ENCODE measurements around the gene GCGR. TPM values are rescaled to one million over a fixed set of nuclear protein-coding genes. Genes with fewer than 3 reads are reported as not detected.

Gene GCGR
- total and polyA plus RNA-seq, 2 donors (not counting 1 experiment from before 2014, with no cell fraction given), result not detected

DNA sequence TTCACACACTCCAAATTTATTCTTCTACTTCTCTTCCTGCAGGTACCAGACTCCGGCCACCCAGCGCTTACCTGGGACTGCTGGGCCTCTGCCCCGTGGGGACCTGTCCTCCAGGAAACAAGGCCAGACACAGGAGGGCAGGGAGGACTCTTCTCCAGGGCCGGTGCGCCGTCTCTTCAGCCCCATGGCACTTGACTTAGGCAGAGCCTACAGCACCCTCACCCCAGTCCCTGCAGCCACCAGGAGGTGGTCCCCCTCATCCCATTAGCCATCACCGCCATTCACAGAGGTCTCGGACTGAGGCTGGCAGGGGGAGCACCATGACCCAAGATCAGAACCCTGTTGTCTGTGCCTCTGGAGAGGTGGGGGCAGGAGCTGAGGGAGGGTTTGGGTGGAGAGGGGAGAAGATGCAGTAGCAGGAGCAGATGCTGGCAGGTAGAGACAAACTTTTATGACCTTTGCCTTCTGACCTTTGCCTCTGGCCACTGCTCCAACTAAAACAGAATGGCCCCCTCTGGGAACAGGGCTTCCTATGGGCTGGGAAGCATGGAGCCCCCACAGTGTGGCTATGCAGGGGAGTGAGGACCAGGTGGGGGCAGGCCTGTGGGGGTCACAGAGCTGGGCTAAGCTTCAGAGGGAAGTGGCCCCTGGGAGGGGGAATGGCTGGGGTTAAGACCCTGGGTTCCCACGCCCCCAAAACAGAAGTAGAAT is 1.7 kb upstream of the GCGR start:
- Histone ChIP-seq H3K79me2 (ENCODE audit: control insufficient read depth, insufficient read depth, low read length) (no peaks in the 10 kb centered on the region), H3K36me3 (replicated peaks in 1 of 2; ENCODE audit: control extremely low read depth in 1 of 2, control insufficient read depth in 1 of 2, extremely low read depth in 1 of 2, insufficient read depth in 2 of 2, low read length in 1 of 2) (no peaks in the 10 kb centered on the region), H3K27ac (ENCODE audit: low read length in 2 of 2) (no peak overlapping the region), H3K4me2 (replicated peaks; ENCODE audit: low read depth, low read length, poor library complexity, severe bottlenecking) (no peak overlapping the region), H3K4me3 (ENCODE audit: control extremely low read depth in 1 of 5, extremely low read depth in 1 of 5, insufficient read depth in 1 of 5, low read depth in 2 of 5, low read length in 4 of 5) (no peak overlapping the region), H3K9me3 (ENCODE audit: control extremely low read depth in 1 of 3, control insufficient read depth in 2 of 3, insufficient read depth in 1 of 3, low read length in 2 of 3) (peaks cover 0 to 14% (median 0%) of the 10 kb centered on the region in 3 donors), H3K4me1 (ENCODE audit: control insufficient read depth in 2 of 2, insufficient read depth in 2 of 2, low read length in 2 of 2) (peaks cover 0 to 4% of the 10 kb centered on the region in 2 donors), H3K9ac (ENCODE audit: low read length) (no peak overlapping the region), H2AFZ (ENCODE audit: insufficient read depth, low read depth, low read length, poor library complexity, severe bottlenecking) (no peak overlapping the region), H4K20me1 (ENCODE audit: control insufficient read depth, insufficient read depth, low read length, poor library complexity, severe bottlenecking) (no peaks in the 10 kb centered on the region), H3K27me3 (replicated peaks in 1 of 4; ENCODE audit: control extremely low read depth in 1 of 4, control insufficient read depth in 3 of 4, insufficient read depth in 4 of 4, low read length in 3 of 4) (peaks cover 0 to 48% (median 12%) of the 10 kb centered on the region in 4 experiments)
- Mint-ChIP-seq H3K9me3 (ENCODE audit: insufficient read depth) (no peaks in the 10 kb centered on the region), H3K27me3 (peaks cover 34% of the 10 kb centered on the region), H3K4me3 (no peak overlapping the region), H3K27ac (peak overlapping the region; percentile 15), H3K4me1 (peaks cover 5% of the 10 kb centered on the region)
- WGBS (ENCODE audit: insufficient coverage), result 94% methylated on average over 9 of the region's 9 CpGs
- CTCF ChIA-PET, result no interaction called here
- POLR2A ChIA-PET, result no interaction called here
- intact Hi-C loops (cut with micrococcal nuclease), result no loop called here
- no peak for TF ChIP-seq EZH2 (IDR thresholded peaks at IDR 0.05; ENCODE audit: borderline replicate concordance, insufficient read depth, low read depth, low read length, poor library complexity, severe bottlenecking)
- TF ChIP-seq, protein P1, sequence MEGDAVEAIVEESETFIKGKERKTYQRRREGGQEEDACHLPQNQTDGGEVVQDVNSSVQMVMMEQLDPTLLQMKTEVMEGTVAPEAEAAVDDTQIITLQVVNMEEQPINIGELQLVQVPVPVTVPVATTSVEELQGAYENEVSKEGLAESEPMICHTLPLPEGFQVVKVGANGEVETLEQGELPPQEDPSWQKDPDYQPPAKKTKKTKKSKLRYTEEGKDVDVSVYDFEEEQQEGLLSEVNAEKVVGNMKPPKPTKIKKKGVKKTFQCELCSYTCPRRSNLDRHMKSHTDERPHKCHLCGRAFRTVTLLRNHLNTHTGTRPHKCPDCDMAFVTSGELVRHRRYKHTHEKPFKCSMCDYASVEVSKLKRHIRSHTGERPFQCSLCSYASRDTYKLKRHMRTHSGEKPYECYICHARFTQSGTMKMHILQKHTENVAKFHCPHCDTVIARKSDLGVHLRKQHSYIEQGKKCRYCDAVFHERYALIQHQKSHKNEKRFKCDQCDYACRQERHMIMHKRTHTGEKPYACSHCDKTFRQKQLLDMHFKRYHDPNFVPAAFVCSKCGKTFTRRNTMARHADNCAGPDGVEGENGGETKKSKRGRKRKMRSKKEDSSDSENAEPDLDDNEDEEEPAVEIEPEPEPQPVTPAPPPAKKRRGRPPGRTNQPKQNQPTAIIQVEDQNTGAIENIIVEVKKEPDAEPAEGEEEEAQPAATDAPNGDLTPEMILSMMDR (IDR thresholded peaks at IDR 0.05), result no peak
- ATAC-seq (ENCODE audit: low read depth) (no peak), DNase-seq (no peak)

DNA sequence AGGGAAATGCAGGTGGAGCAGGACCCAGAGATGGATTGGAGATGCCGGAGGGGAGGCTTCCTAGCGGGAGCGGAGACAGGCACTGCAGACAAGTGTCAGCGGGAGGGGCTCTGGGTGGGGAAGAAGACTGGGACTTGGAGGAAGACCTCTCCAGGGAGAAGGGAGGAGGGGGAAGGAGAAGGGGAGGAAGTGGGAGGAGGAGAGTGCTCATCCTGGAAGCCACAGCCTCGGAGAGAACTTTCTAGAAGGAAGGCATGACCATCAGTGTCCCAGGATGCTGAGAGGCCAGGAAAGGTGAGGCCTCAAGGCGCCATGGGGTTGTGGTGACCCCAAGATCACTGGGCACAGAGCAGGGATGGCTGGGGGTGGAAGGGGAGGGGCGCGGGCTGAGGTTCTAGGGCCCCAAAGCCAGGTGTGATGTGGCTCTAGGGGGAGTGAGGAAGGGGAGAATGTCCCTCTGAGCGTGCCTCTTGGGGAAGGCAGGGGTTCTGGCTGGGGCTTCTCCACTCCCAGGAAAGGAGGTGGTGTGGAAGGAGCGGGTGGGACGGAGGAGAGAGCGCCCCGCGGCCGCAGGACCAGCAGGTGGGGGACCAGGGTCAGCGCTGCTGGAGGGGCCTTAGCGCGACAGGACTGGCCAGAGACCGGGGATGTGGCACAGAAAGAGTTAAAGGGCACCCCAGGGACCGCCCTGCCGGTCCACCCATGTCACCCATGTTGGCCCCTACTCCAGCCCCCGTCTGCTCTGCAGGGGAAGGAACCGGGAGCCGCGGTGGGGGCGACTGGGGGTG is 900 bp upstream of the GCGR start:
- Histone ChIP-seq H2AFZ (ENCODE audit: insufficient read depth, low read depth, low read length, poor library complexity, severe bottlenecking) (no peak overlapping the region), H3K9me3 (ENCODE audit: control extremely low read depth in 1 of 3, control insufficient read depth in 2 of 3, insufficient read depth in 1 of 3, low read length in 2 of 3) (peaks cover 0 to 14% (median 0%) of the 10 kb centered on the region in 3 donors), H3K9ac (ENCODE audit: low read length) (no peak overlapping the region), H3K79me2 (ENCODE audit: control insufficient read depth, insufficient read depth, low read length) (no peaks in the 10 kb centered on the region), H3K27ac (ENCODE audit: low read length in 2 of 2) (no peak overlapping the region), H3K27me3 (replicated peaks in 1 of 4; ENCODE audit: control extremely low read depth in 1 of 4, control insufficient read depth in 3 of 4, insufficient read depth in 4 of 4, low read length in 3 of 4) (peaks cover 0 to 48% (median 12%) of the 10 kb centered on the region in 4 experiments), H3K4me2 (replicated peaks; ENCODE audit: low read depth, low read length, poor library complexity, severe bottlenecking) (peak overlapping the region; percentile 25), H4K20me1 (ENCODE audit: control insufficient read depth, insufficient read depth, low read length, poor library complexity, severe bottlenecking) (no peaks in the 10 kb centered on the region), H3K4me1 (ENCODE audit: control insufficient read depth in 2 of 2, insufficient read depth in 2 of 2, low read length in 2 of 2) (peaks cover 0 to 4% of the 10 kb centered on the region in 2 donors), H3K36me3 (replicated peaks in 1 of 2; ENCODE audit: control extremely low read depth in 1 of 2, control insufficient read depth in 1 of 2, extremely low read depth in 1 of 2, insufficient read depth in 2 of 2, low read length in 1 of 2) (no peaks in the 10 kb centered on the region), H3K4me3 (ENCODE audit: control extremely low read depth in 1 of 5, extremely low read depth in 1 of 5, insufficient read depth in 1 of 5, low read depth in 2 of 5, low read length in 4 of 5) (no peak overlapping the region)
- peaks cover 34% of the 10 kb centered on the region for H3K27me3 Mint-ChIP-seq
- intact Hi-C loops (cut with micrococcal nuclease), result no loop called here
- H3K27ac Mint-ChIP-seq, result peak overlapping the region; percentile 15
- CTCF ChIA-PET, result no interaction called here
- POLR2A ChIA-PET, result no interaction called here
- peaks cover 5% of the 10 kb centered on the region for H3K4me1 Mint-ChIP-seq
- DNase-seq, result no peak
- no peak for ATAC-seq (ENCODE audit: low read depth)
- no peaks in the 10 kb centered on the region for H3K9me3 Mint-ChIP-seq (ENCODE audit: insufficient read depth)
- TF ChIP-seq EZH2 (IDR thresholded peaks at IDR 0.05; ENCODE audit: borderline replicate concordance, insufficient read depth, low read depth, low read length, poor library complexity, severe bottlenecking), result no peak
- TF ChIP-seq, protein P1 (IDR thresholded peaks at IDR 0.05), result no peak
- 30% methylated on average over 26 of the region's 26 CpGs for WGBS (ENCODE audit: insufficient coverage)
- H3K4me3 Mint-ChIP-seq, result no peak overlapping the region

All from B cell (primary cell).